Ovary (tissue), 3 donors: ENCODE results near the gene MUSK.

Source experiments
- CTCF ChIP-seq, 3 donors: fragments of 450-650 bp in 2 of 3; fragments of 200-600 bp in 1 of 3; IDR thresholded peaks; one replicate each; pipeline versions ENCODE4 v1.5.1 to v1.8.0; 2016 to 2022; ENCODE audit warnings: antibody characterized with exemption in 3 of 3, mild to moderate bottlenecking in 1 of 3
- EP300 ChIP-seq: sonication (generic); formaldehyde crosslinking; IDR thresholded peaks from one replicate; pipeline ENCODE4 v1.6.1; 2017; ENCODE audit warnings: antibody characterized with exemption
- donor health status: DM: no; HTN: no; CAD: no.

DNA sequence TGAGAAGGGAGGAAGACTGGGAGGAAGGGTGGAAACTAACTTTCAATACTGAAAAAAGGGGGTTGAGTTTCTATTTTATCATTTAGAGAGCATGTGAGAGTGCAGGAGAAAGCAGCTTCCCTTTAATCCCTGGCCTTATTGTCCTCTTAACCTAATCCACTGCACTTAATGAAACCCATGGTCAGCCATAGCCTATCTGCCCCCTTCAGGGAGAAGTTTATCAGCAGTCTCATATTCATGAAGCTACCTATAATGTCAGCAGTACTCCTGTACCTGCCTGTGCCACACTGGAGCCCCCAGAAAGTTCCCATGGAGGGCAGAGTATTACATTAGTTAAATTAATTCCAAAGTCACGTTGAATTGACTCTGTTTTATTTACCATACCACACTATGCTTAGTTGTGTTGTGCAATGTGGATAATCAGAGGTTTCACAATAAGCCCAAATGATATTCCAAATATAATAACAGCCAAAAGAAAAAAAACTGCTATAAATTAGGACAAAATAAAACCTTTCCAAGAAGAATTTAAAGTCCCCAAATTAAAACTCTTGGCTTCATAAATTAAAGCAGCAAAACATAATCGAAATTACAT lies 62.9 kb downstream of the MUSK start:
- TF ChIP-seq CTCF (IDR thresholded peaks at IDR 0.05) (no peak), EP300 (no peak)
